Upper lobe of left lung (tissue), 6 donors: Measurements from ENCODE around the gene PCBP3. TPM values are rescaled to one million over a fixed set of nuclear protein-coding genes. Genes with fewer than 3 reads are reported as not detected.
A peak's percentile ranks its signal among the peaks of the same experiment; 100 is the strongest.
"Not testable (repeated sequence)": the region's sequence is repeated elsewhere in the genome, so short reads cannot be mapped to it uniquely, and the experiment has no call there.

ENCODE experiments used
- ATAC-seq, 2 donors: fragments of 200-7000 bp; cut with Tn5 transposase; one replicate each; pipeline ENCODE4 v1.9.1; 2022; ENCODE audit warnings: mild to moderate bottlenecking in 2 of 2, moderate library complexity in 2 of 2; ENCODE audit not compliant: low FRiP score in 2 of 2
- DNase-seq, 2 donors: peaks; one replicate each; pipeline ENCODE4 v3.0.0-alpha.2; 2019 to 2020
- H3K27ac ChIP-seq, 4 donors: fragments of 200-600 bp; sonication (generic); one replicate each; pipeline ENCODE4 v1.5.1; 2016 to 2019
- H3K27me3 ChIP-seq, 4 donors: fragments of 200-600 bp; sonication (generic); one replicate each; pipeline ENCODE4 v1.5.1; 2017 to 2019
- H3K36me3 ChIP-seq, 4 donors: fragments of 200-600 bp; sonication (generic); one replicate each; pipeline ENCODE4 v1.5.1; 2016 to 2019
- H3K4me1 ChIP-seq, 4 donors: fragments of 200-600 bp; sonication (generic); one replicate each; pipeline ENCODE4 v1.5.1; 2018 to 2019
- H3K4me3 ChIP-seq, 4 donors: fragments of 200-600 bp; sonication (generic); one replicate each; pipeline ENCODE4 v1.5.1; 2017 to 2019; ENCODE audit warnings: mild to moderate bottlenecking in 2 of 4, moderate library complexity in 1 of 4
- H3K9me3 ChIP-seq, 4 donors: fragments of 200-600 bp; sonication (generic); one replicate each; pipeline ENCODE4 v1.5.1; 2018 to 2019
- EP300 ChIP-seq, 4 donors: sonication (generic); formaldehyde crosslinking; IDR thresholded peaks; one replicate each; pipeline ENCODE4 v1.5.1; 2017; ENCODE audit warnings: antibody characterized with exemption in 4 of 4, control low read depth in 2 of 4
- POLR2A ChIP-seq, 4 donors: fragments of 450-650 bp; IDR thresholded peaks; one replicate each; pipeline ENCODE4 v1.5.1; 2016 to 2017; ENCODE audit warnings: antibody characterized with exemption in 4 of 4, mild to moderate bottlenecking in 2 of 4
- POLR2AphosphoS5 ChIP-seq, 2 donors: sonication (generic); formaldehyde crosslinking; IDR thresholded peaks; one replicate each; pipeline ENCODE4 v1.5.1; 2017; ENCODE audit warnings: antibody characterized with exemption in 2 of 2
- WGBS, 2 donors: methylation state at CpG; one replicate each; pipeline ENCODE4 v1.1.5; 2017 to 2018; 5-methylcytosine and 5-hydroxymethylcytosine counted together
- total RNA-seq, 6 donors: library from RNA; depleted of rRNA in 4 of 6; stranded (reverse); fragments of >200 nt in 4 of 6; gene quantifications; one replicate each; pipeline versions ENCODE4 v1.1.0 to v1.2.1, GENCODE V29; 2016 to 2021
- TF ChIP-seq, protein P1 (sequence below), 6 experiments: fragments of 450-650 bp in 4 of 6; fragments of 200-600 bp in 2 of 6; sonication (generic) in 2 of 6; IDR thresholded peaks; one replicate each; pipeline ENCODE4 v1.5.1; 2016 to 2019; ENCODE audit warnings: antibody characterized with exemption in 6 of 6
- donor health status: DM: no; HTN: no; CAD: no; lungs with moderate emphysema.
- donor health status: DM: no; HTN: yes; CAD: no; lungs with severe emphysema.

Gene PCBP3
- total RNA-seq, 6 donors from 2014 or later: 0.78 to 10.5 (median 3.3) TPM

GRCh38 chr21:45949928-45950739 is 306.6 kb downstream of the PCBP3 start:
- no peak for TF ChIP-seq POLR2AphosphoS5 (IDR thresholded peaks at IDR 0.05)
- TF ChIP-seq EP300 (IDR thresholded peaks at IDR 0.05): no peak
- TF ChIP-seq, protein P1, sequence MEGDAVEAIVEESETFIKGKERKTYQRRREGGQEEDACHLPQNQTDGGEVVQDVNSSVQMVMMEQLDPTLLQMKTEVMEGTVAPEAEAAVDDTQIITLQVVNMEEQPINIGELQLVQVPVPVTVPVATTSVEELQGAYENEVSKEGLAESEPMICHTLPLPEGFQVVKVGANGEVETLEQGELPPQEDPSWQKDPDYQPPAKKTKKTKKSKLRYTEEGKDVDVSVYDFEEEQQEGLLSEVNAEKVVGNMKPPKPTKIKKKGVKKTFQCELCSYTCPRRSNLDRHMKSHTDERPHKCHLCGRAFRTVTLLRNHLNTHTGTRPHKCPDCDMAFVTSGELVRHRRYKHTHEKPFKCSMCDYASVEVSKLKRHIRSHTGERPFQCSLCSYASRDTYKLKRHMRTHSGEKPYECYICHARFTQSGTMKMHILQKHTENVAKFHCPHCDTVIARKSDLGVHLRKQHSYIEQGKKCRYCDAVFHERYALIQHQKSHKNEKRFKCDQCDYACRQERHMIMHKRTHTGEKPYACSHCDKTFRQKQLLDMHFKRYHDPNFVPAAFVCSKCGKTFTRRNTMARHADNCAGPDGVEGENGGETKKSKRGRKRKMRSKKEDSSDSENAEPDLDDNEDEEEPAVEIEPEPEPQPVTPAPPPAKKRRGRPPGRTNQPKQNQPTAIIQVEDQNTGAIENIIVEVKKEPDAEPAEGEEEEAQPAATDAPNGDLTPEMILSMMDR (IDR thresholded peaks at IDR 0.05): no peak
- TF ChIP-seq POLR2A (IDR thresholded peaks at IDR 0.05): no peak
- WGBS, 2 donors: 76 to 82% methylated on average over 14 to 35 of the region's 35 CpGs
- H3K4me1 ChIP-seq: peaks cover 0 to 8% (median 3%) of the 10 kb centered on the region in 4 donors
- peak overlapping the region in 1 of 4 donors; percentile 6 for H3K27ac ChIP-seq
- no peaks in the 10 kb centered on the region for H3K36me3 ChIP-seq
- ATAC-seq (peak in 1 of 2 donors; percentile 11), DNase-seq (peak in 1 of 2 donors; percentile 82)
- H3K27me3 ChIP-seq: no peaks in the 10 kb centered on the region
- no peaks in the 10 kb centered on the region for H3K9me3 ChIP-seq
- H3K4me3 ChIP-seq: no peak overlapping the region

- Histone ChIP-seq H3K9me3 (no peaks in the 10 kb centered on the region), H3K4me1 (peaks cover 0 to 8% (median 3%) of the 10 kb centered on the region in 4 donors), H3K4me3 (no peak overlapping the region), H3K36me3 (no peaks in the 10 kb centered on the region), H3K27me3 (no peaks in the 10 kb centered on the region), H3K27ac (peak overlapping the region in 1 of 4 donors; percentile 6)
- TF ChIP-seq POLR2AphosphoS5 (IDR thresholded peaks at IDR 0.05) (peak in 1 of 2 donors; percentile 6), EP300 (IDR thresholded peaks at IDR 0.05) (no peak), POLR2A (IDR thresholded peaks at IDR 0.05) (no peak)
- TF ChIP-seq, protein P1 (IDR thresholded peaks at IDR 0.05): no peak
- DNase-seq (peak in 1 of 2 donors; percentile 82), ATAC-seq (peak; percentile 34 to 49)
- WGBS, 2 donors: 47 to 64% methylated on average over 9 to 21 of the region's 21 CpGs
These were observed 307.4 kb downstream of the PCBP3 start for GRCh38 chr21:45950740-45951515.

DNA sequence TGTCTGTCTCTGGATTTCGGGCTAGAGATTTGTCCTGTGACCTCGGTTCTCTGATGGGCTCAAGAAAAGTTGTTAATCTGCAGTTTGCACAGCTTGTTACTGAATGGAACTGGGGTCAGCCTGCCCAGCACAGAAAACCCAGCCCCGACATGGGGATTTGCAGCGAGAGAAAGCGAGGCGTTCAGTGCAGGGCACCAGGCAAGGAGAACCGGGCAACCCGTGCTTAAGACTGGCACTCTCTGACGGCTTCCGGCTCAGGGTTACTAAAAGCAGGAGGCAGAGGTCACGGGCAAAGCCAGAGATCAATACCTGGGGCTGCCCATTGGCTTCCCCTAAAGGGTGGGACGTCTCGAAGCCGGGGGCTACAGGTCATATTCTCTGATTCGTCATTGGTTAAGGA is 308.2 kb downstream of the PCBP3 start:
- DNase-seq (no peak), ATAC-seq (no peak)
- Histone ChIP-seq H3K9me3 (no peaks in the 10 kb centered on the region), H3K4me1 (peaks cover 0 to 8% (median 3%) of the 10 kb centered on the region in 4 donors), H3K27me3 (no peaks in the 10 kb centered on the region), H3K4me3 (no peak overlapping the region), H3K36me3 (no peaks in the 10 kb centered on the region), H3K27ac (no peak overlapping the region)
- WGBS, 2 donors: 69 to 81% methylated on average over 14 to 15 of the region's 15 CpGs
- TF ChIP-seq POLR2A (IDR thresholded peaks at IDR 0.05) (no peak), EP300 (IDR thresholded peaks at IDR 0.05) (no peak)
- TF ChIP-seq, protein P1 (IDR thresholded peaks at IDR 0.05): no peak

DNA sequence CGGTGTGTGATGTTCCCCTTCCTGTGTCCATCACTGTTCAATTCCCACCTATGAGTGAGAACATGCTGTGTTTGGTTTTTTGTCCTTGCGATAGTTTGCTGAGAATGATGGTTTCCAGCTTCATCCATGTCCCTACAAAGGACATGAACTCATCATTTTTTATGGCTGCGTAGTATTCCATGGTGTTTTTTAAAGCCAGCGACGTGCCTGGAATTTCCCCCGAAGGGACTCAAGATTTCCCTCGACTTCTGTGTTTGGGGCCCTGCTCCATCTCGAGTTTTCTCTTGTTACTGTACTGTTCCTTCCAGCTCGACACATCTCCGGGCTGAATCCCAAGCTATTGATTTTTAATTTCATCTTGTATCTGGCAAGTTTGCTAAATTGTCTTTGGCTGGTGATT is 309.0 kb downstream of the PCBP3 start:
- not testable (repeated sequence) for H3K4me3 ChIP-seq, H3K27ac ChIP-seq, DNase-seq, ATAC-seq, H3K27me3 ChIP-seq, H3K36me3 ChIP-seq, H3K9me3 ChIP-seq, H3K4me1 ChIP-seq
- 85% methylated on average over 10 of the region's 10 CpGs for WGBS, 2 donors

GRCh38 chr21:45952974-45953373 is 309.4 kb downstream of the PCBP3 start:
- Histone ChIP-seq H3K4me3 (no peak overlapping the region), H3K27me3 (no peaks in the 10 kb centered on the region), H3K27ac (no peak overlapping the region), H3K9me3 (no peaks in the 10 kb centered on the region), H3K4me1 (peaks cover 0 to 8% (median 3%) of the 10 kb centered on the region in 4 donors), H3K36me3 (no peaks in the 10 kb centered on the region)
- no peak for ATAC-seq
- no peak for DNase-seq
- 53 to 66% methylated on average over 11 of the region's 11 CpGs for WGBS, 2 donors
- TF ChIP-seq, protein P1 (IDR thresholded peaks at IDR 0.05): no peak
- TF ChIP-seq EP300 (IDR thresholded peaks at IDR 0.05): no peak
- no peak for TF ChIP-seq POLR2AphosphoS5 (IDR thresholded peaks at IDR 0.05)
- TF ChIP-seq POLR2A (IDR thresholded peaks at IDR 0.05): no peak
